Measurements from ENCODE around the gene TNFAIP8. TPM values are rescaled to one million over a fixed set of nuclear protein-coding genes. Genes with fewer than 3 reads are reported as not detected.
A peak's percentile ranks its signal among the peaks of the same experiment; 100 is the strongest.

TNFAIP8 gene
- total and polyA plus RNA-seq, 9 of the 15 experiments (the other 6 are each of a cell fraction or from before 2014, with no cell fraction given): 29.9 to 52.2 (median 44.8) TPM

DNA sequence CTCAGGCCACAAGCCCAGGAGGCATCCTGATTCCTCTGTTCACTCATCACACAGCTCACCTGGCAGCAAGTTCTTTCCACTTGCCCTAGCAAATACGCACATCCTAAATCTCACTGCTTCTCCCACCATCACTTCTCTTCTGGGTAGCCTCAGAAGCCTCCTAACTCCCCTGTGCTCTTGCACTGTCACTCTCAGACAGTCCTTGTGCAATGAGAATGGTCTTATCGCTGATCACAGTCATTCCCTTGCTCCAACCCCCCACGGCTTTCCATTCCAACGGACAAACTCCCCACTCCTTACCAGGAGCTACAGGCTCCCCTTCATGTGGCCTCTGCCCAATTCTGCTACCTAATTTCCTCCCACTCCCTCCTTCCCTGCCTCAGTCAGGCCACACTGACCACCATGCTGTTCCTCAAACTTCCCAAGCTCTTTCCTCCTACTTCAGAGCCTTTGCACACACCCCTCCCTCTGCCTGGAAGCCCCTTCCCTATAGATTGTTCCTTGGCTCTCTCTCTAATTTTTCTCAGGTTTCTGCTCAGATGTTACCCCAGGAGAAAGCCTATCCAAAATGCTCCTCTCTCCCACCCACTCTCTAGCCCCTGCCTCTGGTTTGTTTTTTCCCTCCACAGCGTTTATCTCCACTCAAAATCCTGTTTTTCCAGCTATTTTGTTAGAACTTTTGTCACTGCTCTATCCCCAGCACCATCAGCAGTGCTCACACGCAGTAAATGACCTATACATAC lies 34.1 kb upstream of the TNFAIP8 start (continued):
- TF ChIP-seq, protein P1, sequence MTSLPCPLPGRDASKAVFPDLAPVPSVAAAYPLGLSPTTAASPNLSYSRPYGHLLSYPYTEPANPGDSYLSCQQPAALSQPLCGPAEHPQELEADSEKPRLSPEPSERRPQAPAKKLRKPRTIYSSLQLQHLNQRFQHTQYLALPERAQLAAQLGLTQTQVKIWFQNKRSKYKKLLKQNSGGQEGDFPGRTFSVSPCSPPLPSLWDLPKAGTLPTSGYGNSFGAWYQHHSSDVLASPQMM (CRISPR knock-in tag; IDR thresholded peaks at IDR 0.05): no peak
- TF ChIP-seq MBD2 (IDR thresholded peaks at IDR 0.05; ENCODE audit: borderline replicate concordance, low read depth): peak; percentile 86
- no peak for TF ChIP-seq ZKSCAN8 (CRISPR knock-in tag; IDR thresholded peaks at IDR 0.05)
- TF ChIP-seq, protein P2, sequence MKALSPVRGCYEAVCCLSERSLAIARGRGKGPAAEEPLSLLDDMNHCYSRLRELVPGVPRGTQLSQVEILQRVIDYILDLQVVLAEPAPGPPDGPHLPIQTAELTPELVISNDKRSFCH (CRISPR knock-in tag; IDR thresholded peaks at IDR 0.05): no peak
- TF ChIP-seq, protein P2 (tag; IDR thresholded peaks at IDR 0.05): peak; percentile 80
- TF ChIP-seq CBX8 (IDR thresholded peaks at IDR 0.05; ENCODE audit: borderline replicate concordance, extremely low read depth, low read depth, low read length, poor library complexity, severe bottlenecking): no peak
- no peak for TF ChIP-seq IRF1 (CRISPR knock-in tag; IDR thresholded peaks at IDR 0.05; ENCODE audit: borderline replicate concordance)
- TF ChIP-seq HDAC8 (tag; IDR thresholded peaks at IDR 0.05): no peak
- TF ChIP-seq, protein P3, sequence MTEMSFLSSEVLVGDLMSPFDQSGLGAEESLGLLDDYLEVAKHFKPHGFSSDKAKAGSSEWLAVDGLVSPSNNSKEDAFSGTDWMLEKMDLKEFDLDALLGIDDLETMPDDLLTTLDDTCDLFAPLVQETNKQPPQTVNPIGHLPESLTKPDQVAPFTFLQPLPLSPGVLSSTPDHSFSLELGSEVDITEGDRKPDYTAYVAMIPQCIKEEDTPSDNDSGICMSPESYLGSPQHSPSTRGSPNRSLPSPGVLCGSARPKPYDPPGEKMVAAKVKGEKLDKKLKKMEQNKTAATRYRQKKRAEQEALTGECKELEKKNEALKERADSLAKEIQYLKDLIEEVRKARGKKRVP (CRISPR knock-in tag; IDR thresholded peaks at IDR 0.05): peak; percentile 48; the same call in 1 of the 2 replicates
- no peak for TF ChIP-seq ZNF217 (CRISPR knock-in tag; IDR thresholded peaks at IDR 0.05)
- TF ChIP-seq, protein P4, sequence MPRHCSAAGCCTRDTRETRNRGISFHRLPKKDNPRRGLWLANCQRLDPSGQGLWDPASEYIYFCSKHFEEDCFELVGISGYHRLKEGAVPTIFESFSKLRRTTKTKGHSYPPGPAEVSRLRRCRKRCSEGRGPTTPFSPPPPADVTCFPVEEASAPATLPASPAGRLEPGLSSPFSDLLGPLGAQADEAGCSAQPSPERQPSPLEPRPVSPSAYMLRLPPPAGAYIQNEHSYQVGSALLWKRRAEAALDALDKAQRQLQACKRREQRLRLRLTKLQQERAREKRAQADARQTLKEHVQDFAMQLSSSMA (CRISPR knock-in tag; IDR thresholded peaks at IDR 0.05): no peak; the same call in 1 of the 2 replicates
- TF ChIP-seq ZC3H11A (IDR thresholded peaks at IDR 0.05; ENCODE audit: low read depth, low read length): no peak
- peak; percentile 55 for TF ChIP-seq HDAC3 (IDR thresholded peaks at IDR 0.05; ENCODE audit: borderline replicate concordance, partially characterized antibody)
- TF ChIP-seq TCF15 (CRISPR knock-in tag; IDR thresholded peaks at IDR 0.05): no peak
- peak; percentile 64 for TF ChIP-seq TAF7 (tag; IDR thresholded peaks at IDR 0.05)
- no peak for TF ChIP-seq GABPB1 (CRISPR knock-in tag; IDR thresholded peaks at IDR 0.05)
- no peak for TF ChIP-seq NR2C2 (CRISPR knock-in tag; IDR thresholded peaks at IDR 0.05)
- no peak for TF ChIP-seq NR2C2 (tag; IDR thresholded peaks at IDR 0.05)
- peak; percentile 73 for TF ChIP-seq BCOR (IDR thresholded peaks at IDR 0.05)
- TF ChIP-seq DACH1 (IDR thresholded peaks at IDR 0.05; ENCODE audit: partially characterized antibody): no peak
- TF ChIP-seq EZH2 (IDR thresholded peaks at IDR 0.05; ENCODE audit: borderline replicate concordance, low read depth, low read length): no peak
- TF ChIP-seq NFE2 (IDR thresholded peaks at IDR 0.05; ENCODE audit: low read depth): peak; percentile 93
- TF ChIP-seq ZNF830 (CRISPR knock-in tag; IDR thresholded peaks at IDR 0.05): peak; percentile 10; the same call in 1 of the 2 replicates
- peak in 1 of 2 experiments; percentile 89; a peak in 3 of 4 replicates for TF ChIP-seq TEAD1 (CRISPR knock-in tag; IDR thresholded peaks at IDR 0.05)
- TF ChIP-seq POLR2A (conservative IDR thresholded peaks at IDR 0.05): peak; percentile 71
- no peak for TF ChIP-seq TEAD2 (tag; IDR thresholded peaks at IDR 0.05)
- TF ChIP-seq ZC3H4 (CRISPR knock-in tag; IDR thresholded peaks at IDR 0.05; ENCODE audit: borderline replicate concordance): no peak
